GM12875 (cell line): ENCODE measurements around the gene CD200R1.

ENCODE experiments used
- H3K4me3 ChIP-seq: one replicate; pipeline ENCODE4 v1.5.1; 2011; ENCODE audit warnings: low read depth, low read length, control low read depth
- CTCF ChIP-seq: IDR thresholded peaks from 2 replicates; pipeline ENCODE4 v1.5.1; 2011; ENCODE audit warnings: low read depth, mild to moderate bottlenecking, control low read depth, inconsistent platforms, low read length, moderate library complexity, borderline replicate concordance; ENCODE audit not compliant: insufficient read depth

CD200R1 gene, protein sequence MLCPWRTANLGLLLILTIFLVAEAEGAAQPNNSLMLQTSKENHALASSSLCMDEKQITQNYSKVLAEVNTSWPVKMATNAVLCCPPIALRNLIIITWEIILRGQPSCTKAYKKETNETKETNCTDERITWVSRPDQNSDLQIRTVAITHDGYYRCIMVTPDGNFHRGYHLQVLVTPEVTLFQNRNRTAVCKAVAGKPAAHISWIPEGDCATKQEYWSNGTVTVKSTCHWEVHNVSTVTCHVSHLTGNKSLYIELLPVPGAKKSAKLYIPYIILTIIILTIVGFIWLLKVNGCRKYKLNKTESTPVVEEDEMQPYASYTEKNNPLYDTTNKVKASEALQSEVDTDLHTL

DNA sequence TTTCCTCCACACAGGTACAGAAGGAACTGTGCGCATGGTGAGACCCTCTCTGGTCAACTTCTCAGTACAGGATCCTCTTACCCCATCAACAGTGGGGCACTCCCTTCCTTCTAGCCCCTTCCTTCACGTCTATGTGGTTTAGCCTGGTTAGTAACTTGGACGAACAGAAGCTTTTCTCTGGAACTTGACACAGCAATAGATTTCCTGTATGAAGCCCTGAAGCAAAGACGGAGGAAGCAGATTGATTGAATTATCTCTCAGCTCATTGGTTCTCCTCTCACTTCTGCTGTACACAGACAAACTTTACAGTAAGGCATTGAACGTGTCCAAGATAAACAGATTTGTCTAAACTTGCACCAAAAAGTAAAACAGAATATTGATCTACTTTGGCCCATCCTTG, at the start of gene CD200R1:
Gene CD200R1 (minus strand): TSS at position 210 of the 400 bp plus-strand sequence. CDS start 246 bp downstream, outside the sequence.
- TF ChIP-seq CTCF, result no peak
- H3K4me3 ChIP-seq, result no peak within 1 kb of the TSS

- TF ChIP-seq CTCF, result no peak
- H3K4me3 ChIP-seq, result no peak overlapping the region
These were observed 46.6 kb upstream of the CD200R1 start for GRCh38 chr3:113021471-113021870.

- peak overlapping the region; percentile 79 for H3K4me3 ChIP-seq
- TF ChIP-seq CTCF, result no peak
These were observed 44.6 kb upstream of the CD200R1 start for GRCh38 chr3:113019182-113020137.

- no peak for TF ChIP-seq CTCF
- H3K4me3 ChIP-seq, result peak overlapping the region; percentile 79
These were observed 43.8 kb upstream of the CD200R1 start for GRCh38 chr3:113018536-113019181.

GRCh38 chr3:113013593-113013992, 38.7 kb upstream of the CD200R1 start:
- H3K4me3 ChIP-seq, result no peak overlapping the region
- TF ChIP-seq CTCF, result no peak

GRCh38 chr3:113008117-113008516, 33.2 kb upstream of the CD200R1 start:
- no peak for TF ChIP-seq CTCF
- H3K4me3 ChIP-seq, result no peak overlapping the region
